Activated B cell treated with CpG ODN at 0.5 μM for 24 hours (primary cell): ENCODE measurements around the gene KLLN. TPM values are rescaled to one million over a fixed set of nuclear protein-coding genes. Genes with fewer than 3 reads are reported as not detected.
"Not testable (repeated sequence)": the region's sequence is repeated elsewhere in the genome, so short reads cannot be mapped to it uniquely, and the experiment has no call there.

Experiments
- ATAC-seq: fragments of 200-7000 bp; cut with Tn5 transposase; one replicate; pipeline ENCODE4 v1.10.0; 2021; ENCODE audit warnings: low read depth, mild to moderate bottlenecking, moderate library complexity
- CTCF ChIA-PET: fragments of 350-600 bp; sonication (Branson Sonifier 250); formaldehyde crosslinking; loops from one replicate; lab custom pipeline; 2021; ENCODE audit warnings: antibody characterized with exemption; lab: Charles Lee
- POLR2A ChIA-PET: fragments of 350-600 bp; sonication (Branson Sonifier 250); formaldehyde crosslinking; loops from one replicate; lab custom pipeline; 2021; ENCODE audit warnings: antibody characterized with exemption; lab: Charles Lee
- DNase-seq: peaks from one replicate; pipeline ENCODE4 v3.0.0; 2022
- H3K27ac Mint-ChIP-seq: one replicate; pipeline ENCODE4 v1.8.0; 2020; ENCODE audit warnings: mixed read lengths
- H3K27me3 Mint-ChIP-seq: one replicate; pipeline ENCODE4 v1.8.0; 2021; ENCODE audit warnings: mixed read lengths
- H3K36me3 Mint-ChIP-seq: one replicate; pipeline ENCODE4 v1.8.0; 2021; ENCODE audit warnings: low read depth, mixed read lengths
- H3K4me1 Mint-ChIP-seq: one replicate; pipeline ENCODE4 v1.8.0; 2021; ENCODE audit warnings: mixed read lengths
- H3K4me3 Mint-ChIP-seq: one replicate; pipeline ENCODE4 v1.8.0; 2020; ENCODE audit warnings: mild to moderate bottlenecking, mixed read lengths
- H3K9me3 Mint-ChIP-seq: one replicate; pipeline ENCODE4 v1.8.0; 2020; ENCODE audit warnings: mixed read lengths
- CTCF ChIP-seq: fragments of 200-600 bp; IDR thresholded peaks from one replicate; pipeline ENCODE4 v1.8.0; 2022; ENCODE audit warnings: antibody characterized with exemption, mild to moderate bottlenecking
- intact Hi-C: fragments of 100-400 bp; cut with micrococcal nuclease; formaldehyde crosslinking; loops from one replicate; pipeline ENCODE4 v1.15.1; 2024
- total RNA-seq: library from RNA; stranded (reverse); gene quantifications from 2 replicates; pipeline ENCODE4 v1.2.3, GENCODE V29; 2022

KLLN gene, protein sequence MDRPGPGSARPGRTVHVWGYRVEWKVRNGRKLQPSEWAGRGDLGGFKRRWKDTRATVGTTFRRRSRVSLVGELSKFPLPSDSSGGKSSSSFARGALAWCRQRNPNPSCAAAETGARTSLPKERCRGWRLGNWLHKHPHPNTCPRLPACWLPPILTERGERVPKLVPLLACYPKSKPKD
- total RNA-seq, result 2.4 and 2.6 TPM in 2 replicates

GRCh38 chr10:87863053-87863943 lies at the start of gene KLLN, which contains the start of gene PTEN:
Gene KLLN (minus strand): TSS chr10:87863533. CDS start chr10:87862487, 1,046 bp downstream.
Gene PTEN (plus strand): TSS chr10:87863625. CDS start chr10:87864470, 845 bp downstream.
- H3K36me3 Mint-ChIP-seq, result peaks cover 44% of the 10 kb centered on the region
- peak; percentile 43 for ATAC-seq
- ChIA-PET POLR2A (interaction anchor here (0.7 to 8.5 kb wide), 33 partner anchors 8 to 1039 kb away, joined by 3 to 257 read pairs (median 8); partner anchors contain the start of genes ATAD1, RNLS and STAMBPL1), CTCF (interaction anchor here (1.1 to 7.3 kb wide), 11 partner anchors 11 to 720 kb away, joined by 3 to 112 read pairs (median 10); partner anchors contain the start of genes ATAD1 and RNLS)
- H3K4me1 Mint-ChIP-seq, result peaks cover 39% of the 10 kb centered on the region
- peak; percentile 84 for DNase-seq
- intact Hi-C loops, result loop anchor here (1.0 to 5.0 kb wide), 5 partner anchors 228 to 1019 kb away; partner anchors contain the start of gene STAMBPL1
- peak within 1 kb of the TSS; percentile 98 for H3K27ac Mint-ChIP-seq
- H3K27me3 Mint-ChIP-seq, result no peaks in the 10 kb centered on the region
- no peaks in the 10 kb centered on the region for H3K9me3 Mint-ChIP-seq
- no peak for TF ChIP-seq CTCF
- peak within 1 kb of the TSS; percentile 97 for H3K4me3 Mint-ChIP-seq

DNA sequence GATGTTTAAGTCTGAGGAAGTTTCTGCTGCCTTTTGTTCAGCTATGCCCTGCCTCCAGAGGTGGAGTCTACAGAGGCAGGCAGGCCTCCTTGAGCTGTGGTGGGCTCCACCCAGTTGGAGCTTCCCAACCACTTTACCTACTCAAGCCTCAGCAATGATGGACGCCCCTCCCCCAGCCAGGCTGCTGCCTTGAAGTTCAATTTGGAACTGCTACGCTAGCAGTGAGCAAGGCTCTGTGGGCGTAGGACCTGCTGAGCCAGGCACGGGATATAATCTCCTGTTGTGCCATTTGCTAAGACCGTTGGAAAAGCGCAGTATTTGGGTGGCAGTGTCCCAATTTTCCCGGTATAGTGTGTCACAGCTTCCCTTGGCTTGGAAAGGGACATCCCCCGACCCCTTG lies 40.1 kb upstream of the KLLN start:
- H3K27ac Mint-ChIP-seq, H3K9me3 Mint-ChIP-seq, CTCF ChIA-PET, H3K27me3 Mint-ChIP-seq, ATAC-seq, DNase-seq, H3K4me3 Mint-ChIP-seq, intact Hi-C loops: not testable (repeated sequence)
- Mint-ChIP-seq H3K36me3 (peaks cover 80% of the 10 kb centered on the region), H3K4me1 (peaks cover 75% of the 10 kb centered on the region)
- POLR2A ChIA-PET, result interaction anchor here (1.0 kb wide), 1 partner anchor 13 kb away, joined by 9 read pairs; no protein-coding TSS in a partner anchor

GRCh38 chr10:87897957-87898356 lies 34.6 kb upstream of the KLLN start:
- H3K9me3 Mint-ChIP-seq, H3K4me3 Mint-ChIP-seq, H3K27me3 Mint-ChIP-seq, H3K27ac Mint-ChIP-seq, ATAC-seq, DNase-seq, POLR2A ChIA-PET, CTCF ChIA-PET: not testable (repeated sequence)
- Mint-ChIP-seq H3K36me3 (peaks cover 71% of the 10 kb centered on the region), H3K4me1 (peaks cover 73% of the 10 kb centered on the region)
- intact Hi-C loops, result loop anchor here (1.0 to 2.0 kb wide), 2 partner anchors 11 to 15 kb away; no protein-coding TSS in a partner anchor

DNA sequence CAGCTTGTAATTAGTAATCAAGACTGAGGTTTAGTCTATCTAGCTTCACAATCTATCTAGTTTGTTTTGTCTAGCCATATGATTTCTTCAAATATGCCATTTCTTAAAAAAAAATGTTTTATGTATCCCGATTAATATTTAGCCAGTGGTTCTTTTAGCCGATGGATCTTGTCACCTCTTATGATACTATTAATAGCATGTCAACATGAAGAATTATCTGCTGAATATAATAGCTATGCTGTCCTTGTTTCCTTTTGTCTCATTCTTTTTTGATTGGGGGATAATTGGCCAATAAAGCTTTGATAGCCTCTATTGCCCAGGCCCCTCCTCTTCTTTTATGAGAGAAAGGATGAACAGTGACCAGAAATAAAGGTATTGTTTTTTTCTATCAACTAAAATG lies 32.9 kb upstream of the KLLN start:
- Mint-ChIP-seq H3K4me1 (peaks cover 72% of the 10 kb centered on the region), H3K9me3 (no peaks in the 10 kb centered on the region), H3K27me3 (no peaks in the 10 kb centered on the region), H3K27ac (no peak overlapping the region), H3K4me3 (no peak overlapping the region), H3K36me3 (peaks cover 58% of the 10 kb centered on the region)
- CTCF ChIA-PET, result no interaction called here
- POLR2A ChIA-PET, result interaction anchor here (1.2 kb wide), 1 partner anchor 34 kb away, joined by 3 read pairs; no protein-coding TSS in a partner anchor
- ATAC-seq (no peak), DNase-seq (no peak)
- intact Hi-C loops, result loop anchor here (2.0 kb wide), 1 partner anchor 17 kb away; no protein-coding TSS in a partner anchor
- no peak for TF ChIP-seq CTCF

DNA sequence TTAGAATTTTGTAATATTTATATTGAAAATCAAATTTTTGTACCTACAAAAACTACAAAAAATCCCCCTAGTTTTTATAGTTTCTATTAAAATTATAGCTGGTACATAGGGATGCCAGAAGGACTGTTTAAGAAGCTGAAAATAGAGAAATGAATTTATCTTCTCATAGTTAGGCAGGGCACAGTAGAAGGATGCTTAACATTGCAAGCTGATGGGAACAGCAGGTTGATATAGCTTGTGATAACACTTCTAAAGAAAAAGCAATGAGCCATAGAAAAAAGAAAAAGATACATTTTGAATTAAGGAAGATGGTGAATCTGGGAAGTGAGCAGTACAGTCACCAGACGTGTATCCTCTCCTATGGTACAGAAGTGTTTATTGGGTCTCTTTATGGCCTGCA lies 32.1 kb upstream of the KLLN start:
- no peak for TF ChIP-seq CTCF
- H3K4me1 Mint-ChIP-seq, result peaks cover 69% of the 10 kb centered on the region
- no peak overlapping the region for H3K4me3 Mint-ChIP-seq
- DNase-seq (no peak), ATAC-seq (no peak)
- POLR2A ChIA-PET, result interaction anchor here (1.2 kb wide), 1 partner anchor 33 kb away, joined by 3 read pairs; no protein-coding TSS in a partner anchor
- intact Hi-C loops, result no loop called here
- H3K27ac Mint-ChIP-seq, result peak overlapping the region; percentile 24
- peaks cover 57% of the 10 kb centered on the region for H3K36me3 Mint-ChIP-seq
- no peaks in the 10 kb centered on the region for H3K27me3 Mint-ChIP-seq
- CTCF ChIA-PET, result no interaction called here
- no peaks in the 10 kb centered on the region for H3K9me3 Mint-ChIP-seq
